Endothelial cell of hepatic sinusoid (primary cell): ENCODE measurements around the gene SNAPIN.
"Not testable (repeated sequence)": the region's sequence is repeated elsewhere in the genome, so short reads cannot be mapped to it uniquely, and the experiment has no call there.

Experiments
- in situ Hi-C: cut with HindIII; loops from 2 replicates; pipeline ENCODE4 v1.10.0; 2017; ENCODE audit warnings: low sequenced_read_pairs

SNAPIN gene

GRCh38 chr1:153646672-153647345 lies 11.7 kb upstream of the SNAPIN start:
- in situ Hi-C loops = no loop called here

- in situ Hi-C loops = no loop called here
Observed at GRCh38 chr1:153647346-153647714, 11.2 kb upstream of the SNAPIN start.

- in situ Hi-C loops = no loop called here
Observed at GRCh38 chr1:153648000-153648643, 10.4 kb upstream of the SNAPIN start.

- in situ Hi-C loops = no loop called here
Observed at GRCh38 chr1:153649137-153649862, 9.2 kb upstream of the SNAPIN start.

- in situ Hi-C loops = no loop called here
Observed at GRCh38 chr1:153649863-153650235, 8.7 kb upstream of the SNAPIN start.

- in situ Hi-C loops = no loop called here
Observed at GRCh38 chr1:153651771-153652170, 6.7 kb upstream of the SNAPIN start.

- in situ Hi-C loops = no loop called here
Observed at GRCh38 chr1:153652805-153653500, 5.5 kb upstream of the SNAPIN start.

- in situ Hi-C loops = no loop called here
Observed at GRCh38 chr1:153655333-153655732, 3.2 kb upstream of the SNAPIN start.

- in situ Hi-C loops = no loop called here
Observed at GRCh38 chr1:153659175-153659534, 652 bp downstream of the SNAPIN start.

- in situ Hi-C loops = no loop called here
Observed at GRCh38 chr1:153659656-153660055, 1.2 kb downstream of the SNAPIN start.

- in situ Hi-C loops = no loop called here
Observed at GRCh38 chr1:153661111-153661708, 2.7 kb downstream of the SNAPIN start.

- in situ Hi-C loops = no loop called here
Observed at GRCh38 chr1:153662269-153662668, 3.8 kb downstream of the SNAPIN start.

- in situ Hi-C loops = no loop called here
Observed at GRCh38 chr1:153663211-153663610, 4.7 kb downstream of the SNAPIN start.

GRCh38 chr1:153667439-153667838 lies 8.9 kb downstream of the SNAPIN start:
- in situ Hi-C loops = no loop called here

- in situ Hi-C loops = not testable (repeated sequence)
Observed at GRCh38 chr1:153668672-153669071, 10.2 kb downstream of the SNAPIN start.

GRCh38 chr1:153669606-153670005 lies 11.1 kb downstream of the SNAPIN start:
- in situ Hi-C loops = no loop called here

- in situ Hi-C loops = no loop called here
Observed at GRCh38 chr1:153670257-153670858, 11.9 kb downstream of the SNAPIN start.

- in situ Hi-C loops = no loop called here
Observed at GRCh38 chr1:153670859-153671627, 12.5 kb downstream of the SNAPIN start, which contains the start of gene ILF2. ILF2 (minus strand) TSS chr1:153670993; CDS start chr1:153670922, 71 bp downstream.

GRCh38 chr1:153671628-153672353 lies 13.3 kb downstream of the SNAPIN start:
- in situ Hi-C loops = not testable (repeated sequence)
